Neuronal stem cell (in vitro differentiated cells): ENCODE measurements around the gene FAM20C.
A peak's percentile ranks its signal among the peaks of the same experiment; 100 is the strongest.
"Not testable (repeated sequence)": the region's sequence is repeated elsewhere in the genome, so short reads cannot be mapped to it uniquely, and the experiment has no call there.

Experiments
- DNase-seq: peaks from one replicate; pipeline ENCODE4 v3.0.0-alpha.2; 2013; ENCODE audit warnings: low spot score
- H2AFZ ChIP-seq: one replicate; pipeline ENCODE4 v1.6.1; 2013; ENCODE audit warnings: mild to moderate bottlenecking, low read length, inconsistent platforms
- H2AK5ac ChIP-seq: 2 replicates; pipeline ENCODE4 v1.6.1; 2013; ENCODE audit warnings: low read depth, mild to moderate bottlenecking, inconsistent platforms, low read length, moderate library complexity, mixed read lengths
- H2BK120ac ChIP-seq: 2 replicates; pipeline ENCODE4 v1.6.1; 2013; ENCODE audit warnings: low read depth, mild to moderate bottlenecking, inconsistent platforms, low read length, moderate library complexity, mixed read lengths
- H2BK12ac ChIP-seq: one replicate; pipeline ENCODE4 v1.6.1; 2013; ENCODE audit warnings: low read length, inconsistent platforms
- H2BK15ac ChIP-seq: 2 replicates; pipeline ENCODE4 v1.6.1; 2013; ENCODE audit warnings: mild to moderate bottlenecking, low read length, inconsistent platforms, mixed read lengths
- H2BK5ac ChIP-seq: one replicate; pipeline ENCODE4 v1.6.1; 2013; ENCODE audit warnings: inconsistent platforms, mild to moderate bottlenecking, low read length, moderate library complexity
- H3K14ac ChIP-seq: one replicate; pipeline ENCODE4 v1.6.1; 2013; ENCODE audit warnings: low read length, inconsistent platforms
- H3K18ac ChIP-seq: 2 replicates; pipeline ENCODE4 v1.6.1; 2013; ENCODE audit warnings: low read length, inconsistent platforms
- H3K23ac ChIP-seq: 2 replicates; pipeline ENCODE4 v1.6.1; 2013; ENCODE audit warnings: low read depth, mild to moderate bottlenecking, mixed read lengths, low read length, inconsistent platforms; ENCODE audit not compliant: poor library complexity
- H3K27ac ChIP-seq: replicated peaks from 3 replicates; pipeline ENCODE4 v1.5.1; 2013; ENCODE audit warnings: low read length, inconsistent platforms
- H3K27me3 ChIP-seq, 3 experiments: 2 replicates each; pipeline ENCODE4 v1.6.1; 2013; ENCODE audit warnings: low read length in 3 of 3, mild to moderate bottlenecking in 2 of 3, inconsistent platforms in 1 of 3, low read depth in 1 of 3, mixed read lengths in 1 of 3, moderate library complexity in 1 of 3; ENCODE audit not compliant: control insufficient read depth in 3 of 3, insufficient read depth in 3 of 3
- H3K36me3 ChIP-seq, 2 donors: replicated peaks in 1 of 2; 2 replicates each; pipeline ENCODE4 v1.6.1; 2013; ENCODE audit warnings: low read length in 2 of 2; ENCODE audit not compliant: control insufficient read depth in 2 of 2, insufficient read depth in 2 of 2
- H3K4ac ChIP-seq: 2 replicates; pipeline ENCODE4 v1.6.1; 2013; ENCODE audit warnings: inconsistent platforms, mild to moderate bottlenecking, low read length, moderate library complexity
- H3K4me1 ChIP-seq, 2 donors: 1 replicate in 1 of 2; 2 replicates in 1 of 2; pipeline ENCODE4 v1.6.1; 2013; ENCODE audit warnings: low read length in 2 of 2, low read depth in 1 of 2; ENCODE audit not compliant: control insufficient read depth in 2 of 2, insufficient read depth in 1 of 2
- H3K4me2 ChIP-seq: one replicate; pipeline ENCODE4 v1.6.1; 2013; ENCODE audit warnings: mild to moderate bottlenecking, low read length, inconsistent platforms; ENCODE audit not compliant: insufficient read depth, poor library complexity, severe bottlenecking
- H3K4me3 ChIP-seq, 2 donors: 2 replicates each; pipeline ENCODE4 v1.5.1; 2013; ENCODE audit warnings: low read length in 2 of 2, mild to moderate bottlenecking in 2 of 2, inconsistent platforms in 1 of 2, moderate library complexity in 1 of 2
- H3K79me1 ChIP-seq: one replicate; pipeline ENCODE4 v1.6.1; 2013; ENCODE audit warnings: low read depth, mild to moderate bottlenecking, inconsistent platforms, low read length, moderate library complexity
- H3K9ac ChIP-seq: one replicate; pipeline ENCODE4 v1.6.1; 2013; ENCODE audit warnings: mild to moderate bottlenecking, low read depth, low read length, inconsistent platforms; ENCODE audit not compliant: poor library complexity
- H3K9me3 ChIP-seq, 2 donors: replicated peaks in 1 of 2; 2 replicates each; pipeline versions ENCODE3 to v1.6.1; 2013; ENCODE audit warnings: low read length in 2 of 2, mild to moderate bottlenecking in 2 of 2, inconsistent platforms in 1 of 2, low read depth in 1 of 2, mixed read lengths in 1 of 2, moderate library complexity in 1 of 2; ENCODE audit not compliant: control insufficient read depth in 2 of 2, insufficient read depth in 1 of 2
- H4K8ac ChIP-seq: one replicate; pipeline ENCODE4 v1.6.1; 2013; ENCODE audit warnings: low read depth, mild to moderate bottlenecking, inconsistent platforms, low read length, moderate library complexity
- H4K91ac ChIP-seq: one replicate; pipeline ENCODE4 v1.6.1; 2013; ENCODE audit warnings: low read length, low read depth, mild to moderate bottlenecking, inconsistent platforms; ENCODE audit not compliant: poor library complexity
- WGBS, 2 donors: extraction: QIAGEN DNeasy Blood & Tissue Kit; methylation state at CpG; one replicate each; pipeline ENCODE4 v1.1.7; 2013; ENCODE audit warnings: missing lambda C conversion rate in 2 of 2, mixed read lengths in 1 of 2; ENCODE audit not compliant: insufficient read length in 2 of 2, insufficient replicate concordance in 1 of 2; ENCODE audit errors: extremely low coverage in 2 of 2; 5-methylcytosine and 5-hydroxymethylcytosine counted together

Gene FAM20C

GRCh38 chr7:263483-264351 lies 71.3 kb downstream of the FAM20C start:
- not testable (repeated sequence) for H3K4me2 ChIP-seq, H4K8ac ChIP-seq, H3K79me1 ChIP-seq, DNase-seq, H3K18ac ChIP-seq, H2AK5ac ChIP-seq, H3K4me3 ChIP-seq, H3K4me1 ChIP-seq, H3K27me3 ChIP-seq, H3K14ac ChIP-seq, H3K23ac ChIP-seq, H2AFZ ChIP-seq, H2BK15ac ChIP-seq, H2BK5ac ChIP-seq, H3K27ac ChIP-seq, H2BK120ac ChIP-seq, H2BK12ac ChIP-seq, H3K9ac ChIP-seq, H3K4ac ChIP-seq, H4K91ac ChIP-seq
- peaks cover 6 to 20% of the 10 kb centered on the region in 2 donors for H3K36me3 ChIP-seq
- peaks cover 25 to 37% of the 10 kb centered on the region in 2 donors for H3K9me3 ChIP-seq
- WGBS, 2 donors = no CpG with 5 or more reads among the region's 37 CpGs

- no peaks in the 10 kb centered on the region for H3K27me3 ChIP-seq
- H2BK15ac ChIP-seq = no peak overlapping the region
- H2BK12ac ChIP-seq = no peak overlapping the region
- no peak overlapping the region for H3K9ac ChIP-seq
- peaks cover 6 to 12% of the 10 kb centered on the region in 2 donors for H3K36me3 ChIP-seq
- H3K4me1 ChIP-seq = no peaks in the 10 kb centered on the region
- WGBS, 2 donors = no CpG with 5 or more reads among the region's 27 CpGs
- peak overlapping the region; percentile 5 for H3K18ac ChIP-seq
- H2AFZ ChIP-seq = no peak overlapping the region
- H3K23ac ChIP-seq = no peak overlapping the region
- no peaks in the 10 kb centered on the region for H3K79me1 ChIP-seq
- H2BK5ac ChIP-seq = no peak overlapping the region
- H2AK5ac ChIP-seq = peak overlapping the region; percentile 6
- H4K8ac ChIP-seq = no peak overlapping the region
- H2BK120ac ChIP-seq = no peak overlapping the region
- peaks cover 25 to 33% of the 10 kb centered on the region in 2 donors for H3K9me3 ChIP-seq
- H3K4me2 ChIP-seq = no peak overlapping the region
- H3K27ac ChIP-seq = no peak overlapping the region
- no peak overlapping the region for H3K4ac ChIP-seq
- no peak overlapping the region for H3K4me3 ChIP-seq
- DNase-seq = no peak
- no peak overlapping the region for H4K91ac ChIP-seq
- H3K14ac ChIP-seq = no peak overlapping the region
Observed at GRCh38 chr7:264541-265191, 72.3 kb downstream of the FAM20C start.

DNA sequence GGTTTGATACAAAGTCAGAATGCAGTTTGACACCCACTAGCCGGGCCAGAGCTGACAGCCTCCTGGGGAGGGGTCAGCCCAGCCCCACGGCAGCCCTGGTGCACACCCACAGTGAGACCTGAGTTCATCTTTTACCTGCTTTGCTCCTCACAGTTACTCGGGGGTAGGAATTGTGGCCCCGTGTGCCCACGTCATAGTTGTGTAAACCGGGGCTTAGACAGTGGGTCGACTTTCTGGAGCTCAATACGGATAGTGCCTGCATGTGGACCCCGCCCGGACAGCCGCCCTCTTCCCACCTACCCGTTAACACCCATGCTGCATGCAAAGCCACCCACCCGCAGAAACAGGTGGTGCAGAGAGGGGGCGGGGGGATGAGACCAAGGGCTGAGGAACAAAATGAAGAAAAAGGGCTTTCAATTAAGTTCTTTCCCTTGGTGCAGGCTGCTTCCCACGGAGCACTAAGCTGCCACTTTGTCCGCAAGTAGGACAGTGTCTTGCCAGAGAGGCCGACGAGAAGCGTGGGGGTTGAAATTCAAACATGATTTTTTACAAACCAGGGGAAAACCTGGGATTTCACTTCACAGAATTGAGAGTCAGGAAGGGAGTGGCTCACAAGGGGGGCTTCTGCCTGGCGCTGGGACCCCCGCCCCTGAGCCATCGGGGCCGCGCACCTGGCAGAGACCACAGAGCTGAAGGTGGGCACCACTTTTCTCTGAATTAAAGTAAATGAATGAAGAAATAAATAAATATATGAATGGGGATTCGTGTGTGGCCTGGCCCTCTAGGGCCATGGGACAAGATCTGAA lies 73.0 kb downstream of the FAM20C start:
- Histone ChIP-seq H3K14ac (no peak overlapping the region), H3K79me1 (no peaks in the 10 kb centered on the region), H3K36me3 (peaks cover 4 to 6% of the 10 kb centered on the region in 2 donors), H3K4ac (no peak overlapping the region), H2BK120ac (no peak overlapping the region), H2AFZ (no peak overlapping the region), H3K4me2 (no peak overlapping the region), H3K4me3 (no peak overlapping the region), H3K9me3 (peaks cover 21 to 31% of the 10 kb centered on the region in 2 donors), H4K91ac (no peak overlapping the region), H2BK5ac (no peak overlapping the region), H2BK15ac (no peak overlapping the region), H2AK5ac (no peak overlapping the region), H2BK12ac (no peak overlapping the region), H3K27me3 (no peaks in the 10 kb centered on the region), H3K9ac (no peak overlapping the region), H3K27ac (no peak overlapping the region), H3K23ac (no peak overlapping the region), H4K8ac (no peak overlapping the region), H3K4me1 (no peaks in the 10 kb centered on the region), H3K18ac (no peak overlapping the region)
- WGBS, 2 donors = no CpG with 5 or more reads among the region's 25 CpGs
- no peak for DNase-seq
